GM19193 (cell line): Measurements from ENCODE around the gene DENND5A.

ENCODE experiments used
- POLR2A ChIP-seq: IDR thresholded peaks from 4 replicates; pipeline ENCODE4 v1.6.1; 2011; ENCODE audit not compliant: insufficient read depth, insufficient read length; ENCODE audit errors: extremely low read depth

DENND5A gene

GRCh38 chr11:9273376-9274336 lies 8.5 kb upstream of the DENND5A start:
- TF ChIP-seq POLR2A, result no peak

DNA sequence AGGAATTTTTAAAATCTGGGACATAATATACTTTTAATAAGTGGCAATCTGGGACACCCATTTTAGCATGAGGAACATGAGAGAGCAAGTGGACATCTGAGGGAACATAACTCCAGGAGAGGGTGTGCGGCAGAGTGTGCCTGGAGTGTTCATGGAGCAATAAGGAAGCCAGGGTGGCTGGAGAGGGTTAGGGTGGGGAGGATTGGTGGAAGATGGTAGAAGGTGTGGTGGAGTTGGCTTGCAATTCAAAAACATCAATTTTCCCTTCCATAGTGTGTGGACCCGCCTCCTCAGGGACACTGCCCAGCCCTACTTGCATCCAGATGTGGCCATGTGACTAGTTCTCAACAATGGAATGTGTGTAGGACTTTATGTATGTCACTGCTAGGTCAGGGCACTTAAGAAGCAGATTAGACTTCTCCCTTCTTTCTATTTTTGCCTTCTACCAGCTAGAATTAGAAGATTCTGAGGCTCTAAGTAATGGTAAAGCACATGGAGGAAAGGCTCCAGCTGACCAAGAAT lies 4.4 kb upstream of the DENND5A start:
- TF ChIP-seq POLR2A, result no peak

DNA sequence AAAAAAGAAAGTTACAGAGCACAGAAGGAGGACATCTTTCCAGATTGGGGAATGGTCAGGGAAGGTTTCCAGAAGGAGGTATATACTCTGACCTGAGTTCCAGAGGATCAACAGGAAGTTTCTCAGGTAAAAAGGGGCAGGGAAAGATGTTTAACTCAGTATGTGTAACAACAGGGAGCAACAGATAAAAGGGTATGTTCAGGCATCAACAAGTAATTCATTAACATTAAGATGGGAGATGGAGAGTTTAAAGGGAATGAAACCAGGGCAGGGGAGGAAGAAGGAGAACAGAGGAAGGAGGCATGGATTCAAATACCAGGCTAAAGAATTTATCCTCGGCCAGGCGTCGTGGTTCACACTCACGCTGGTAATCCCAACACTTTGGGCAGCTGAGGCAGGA lies 2.5 kb upstream of the DENND5A start:
- TF ChIP-seq POLR2A, result no peak

GRCh38 chr11:9266926-9267325 lies 1.8 kb upstream of the DENND5A start:
- TF ChIP-seq POLR2A, result no peak

DNA sequence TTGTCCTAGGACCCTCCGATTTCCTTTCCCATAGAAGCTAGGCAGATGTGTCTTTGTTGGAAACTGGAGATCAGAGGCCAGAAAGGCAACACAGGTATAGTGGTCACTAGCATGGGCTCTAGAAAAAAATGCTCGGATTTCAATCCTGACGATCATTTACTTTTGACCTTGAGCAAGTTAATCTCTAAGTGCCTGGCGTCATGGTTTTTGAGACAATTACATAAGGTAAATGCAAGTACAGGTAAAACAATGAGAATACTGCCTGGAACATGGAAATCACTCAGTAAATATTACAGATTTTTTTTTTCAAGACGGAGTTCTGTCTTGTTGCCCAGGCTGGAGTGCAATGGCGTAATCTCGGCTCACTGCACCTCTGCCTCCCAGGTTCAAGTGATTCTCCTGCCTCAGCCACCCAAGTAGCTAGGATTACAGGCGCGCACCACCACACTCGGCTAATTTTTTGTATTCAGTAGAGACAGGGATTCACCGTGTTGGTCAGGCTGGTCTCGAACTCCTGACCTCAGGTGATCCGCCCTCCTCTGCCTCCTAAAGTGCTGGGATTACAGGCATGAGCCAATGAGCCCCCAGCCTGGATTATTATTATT lies 1.1 kb upstream of the DENND5A start:
- no peak for TF ChIP-seq POLR2A

- TF ChIP-seq POLR2A, result no peak
Measured at GRCh38 chr11:9264316-9265210, 587 bp downstream of the DENND5A start.

GRCh38 chr11:9263840-9264315 lies 1.3 kb downstream of the DENND5A start:
- TF ChIP-seq POLR2A, result no peak

- no peak for TF ChIP-seq POLR2A
Measured at GRCh38 chr11:9259981-9260837, 4.9 kb downstream of the DENND5A start.

DNA sequence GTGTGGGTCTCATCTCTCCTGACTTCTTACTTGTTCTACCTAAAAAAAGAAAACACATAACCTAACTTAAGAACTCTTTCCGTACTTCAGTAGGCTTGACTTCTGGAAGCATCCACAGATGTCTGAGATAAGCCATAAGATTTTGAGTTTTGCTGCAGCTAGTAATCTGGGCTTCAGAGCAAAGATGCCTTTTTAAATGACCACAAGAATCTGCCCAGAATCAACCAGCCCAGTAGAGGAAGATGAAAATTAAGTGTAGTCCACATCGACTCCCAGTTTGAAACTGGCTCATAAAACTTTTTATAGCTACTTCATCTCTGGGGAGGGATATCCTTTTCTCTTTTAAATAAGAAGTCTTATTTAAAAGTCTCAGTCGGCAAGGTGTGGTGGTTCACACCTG lies 10.7 kb downstream of the DENND5A start:
- no peak for TF ChIP-seq POLR2A

GRCh38 chr11:9253086-9253485 lies 12.1 kb downstream of the DENND5A start:
- no peak for TF ChIP-seq POLR2A

GRCh38 chr11:9251311-9251710 lies 13.8 kb downstream of the DENND5A start:
- no peak for TF ChIP-seq POLR2A

GRCh38 chr11:9250139-9250582 lies 15.0 kb downstream of the DENND5A start:
- no peak for TF ChIP-seq POLR2A

DNA sequence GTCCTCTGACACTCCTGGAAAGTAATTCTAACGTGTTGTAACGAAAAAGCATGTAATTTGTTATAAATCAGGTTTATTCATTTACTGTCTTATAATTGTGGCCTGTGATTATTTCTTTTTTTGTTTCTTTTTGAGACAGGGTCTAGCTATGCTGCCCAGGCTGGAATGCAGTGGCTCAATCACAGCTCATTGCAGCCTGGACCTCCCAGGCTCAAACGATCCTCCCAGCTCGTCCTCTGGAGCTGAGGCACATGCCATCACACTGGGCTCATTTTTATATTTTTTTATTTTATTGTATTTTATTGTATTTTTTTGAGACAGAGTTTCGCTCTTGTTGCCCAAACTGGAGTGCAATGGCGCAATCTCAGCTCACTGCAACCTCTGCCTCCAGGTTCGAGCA lies 15.9 kb downstream of the DENND5A start:
- no peak for TF ChIP-seq POLR2A

- no peak for TF ChIP-seq POLR2A
Measured at GRCh38 chr11:9247863-9248262, 17.3 kb downstream of the DENND5A start.
